Fibroblast of villous mesenchyme (primary cell): ENCODE data around the gene ESYT2. TPM values are rescaled to one million over a fixed set of nuclear protein-coding genes. Genes with fewer than 3 reads are reported as not detected.

Experiments
- DNase-seq: peaks from one replicate; pipeline ENCODE4 v3.0.0-alpha.2; 2010; ENCODE audit warnings: low read depth
- H3K4me3 ChIP-seq: 2 replicates; pipeline ENCODE4 v1.5.1; 2011; ENCODE audit warnings: low read depth, mild to moderate bottlenecking, low read length
- total RNA-seq: library from RNA; depleted of rRNA; stranded (reverse); fragments of >200 nt; gene quantifications from 2 replicates; pipeline ENCODE4 v1.2.3, GENCODE V29; 2012
- TF ChIP-seq, protein P1 (sequence below): IDR thresholded peaks from 2 replicates; pipeline ENCODE4 v1.5.1; 2012; ENCODE audit warnings: low read depth, mild to moderate bottlenecking, low read length; ENCODE audit not compliant: insufficient read depth

The ESYT2 gene
- total RNA-seq, 1 donor = 75.1 TPM

DNA sequence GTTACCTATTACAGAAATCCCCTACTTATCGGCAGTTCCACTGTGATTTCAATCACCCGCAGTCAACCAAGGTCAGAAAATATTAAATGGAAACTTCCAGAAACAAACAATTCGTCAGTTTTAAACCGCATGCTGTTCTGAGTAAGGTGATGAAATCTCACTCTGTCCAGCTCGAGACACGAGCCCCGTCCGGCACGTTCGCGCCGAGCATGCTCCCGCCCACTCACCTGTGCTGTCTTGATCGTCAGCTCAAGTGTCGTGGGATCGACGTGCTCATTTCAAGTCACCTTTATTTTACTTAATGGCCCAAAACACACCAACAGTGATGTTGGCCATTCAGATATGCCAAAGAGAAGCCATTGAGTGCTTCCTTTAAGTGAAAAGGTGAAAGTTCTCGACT lies 21.2 kb downstream of the ESYT2 start:
- TF ChIP-seq, protein P1, sequence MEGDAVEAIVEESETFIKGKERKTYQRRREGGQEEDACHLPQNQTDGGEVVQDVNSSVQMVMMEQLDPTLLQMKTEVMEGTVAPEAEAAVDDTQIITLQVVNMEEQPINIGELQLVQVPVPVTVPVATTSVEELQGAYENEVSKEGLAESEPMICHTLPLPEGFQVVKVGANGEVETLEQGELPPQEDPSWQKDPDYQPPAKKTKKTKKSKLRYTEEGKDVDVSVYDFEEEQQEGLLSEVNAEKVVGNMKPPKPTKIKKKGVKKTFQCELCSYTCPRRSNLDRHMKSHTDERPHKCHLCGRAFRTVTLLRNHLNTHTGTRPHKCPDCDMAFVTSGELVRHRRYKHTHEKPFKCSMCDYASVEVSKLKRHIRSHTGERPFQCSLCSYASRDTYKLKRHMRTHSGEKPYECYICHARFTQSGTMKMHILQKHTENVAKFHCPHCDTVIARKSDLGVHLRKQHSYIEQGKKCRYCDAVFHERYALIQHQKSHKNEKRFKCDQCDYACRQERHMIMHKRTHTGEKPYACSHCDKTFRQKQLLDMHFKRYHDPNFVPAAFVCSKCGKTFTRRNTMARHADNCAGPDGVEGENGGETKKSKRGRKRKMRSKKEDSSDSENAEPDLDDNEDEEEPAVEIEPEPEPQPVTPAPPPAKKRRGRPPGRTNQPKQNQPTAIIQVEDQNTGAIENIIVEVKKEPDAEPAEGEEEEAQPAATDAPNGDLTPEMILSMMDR = no peak
- no peak overlapping the region for H3K4me3 ChIP-seq
- no peak for DNase-seq

DNA sequence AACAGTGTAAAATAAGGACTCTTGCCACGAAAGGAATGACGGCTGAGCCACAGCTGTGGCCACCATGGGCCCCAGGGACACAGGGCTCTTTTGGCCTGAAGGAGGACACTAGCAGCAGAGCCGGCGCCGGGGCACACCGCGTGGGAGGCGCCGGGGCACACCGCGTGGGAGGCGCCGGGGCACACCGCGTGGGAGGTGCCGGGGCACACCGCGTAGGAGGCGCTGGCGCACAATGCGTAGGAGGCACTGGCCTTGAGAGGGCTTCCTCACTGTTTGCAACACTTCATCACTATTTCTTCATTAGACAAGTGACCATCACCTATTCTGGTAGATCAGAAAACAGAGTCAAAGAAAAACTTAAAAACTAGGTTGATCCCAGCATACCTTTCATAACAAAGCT lies 23.4 kb downstream of the ESYT2 start:
- H3K4me3 ChIP-seq = no peak overlapping the region
- TF ChIP-seq, protein P1 = no peak
- DNase-seq = no peak

DNA sequence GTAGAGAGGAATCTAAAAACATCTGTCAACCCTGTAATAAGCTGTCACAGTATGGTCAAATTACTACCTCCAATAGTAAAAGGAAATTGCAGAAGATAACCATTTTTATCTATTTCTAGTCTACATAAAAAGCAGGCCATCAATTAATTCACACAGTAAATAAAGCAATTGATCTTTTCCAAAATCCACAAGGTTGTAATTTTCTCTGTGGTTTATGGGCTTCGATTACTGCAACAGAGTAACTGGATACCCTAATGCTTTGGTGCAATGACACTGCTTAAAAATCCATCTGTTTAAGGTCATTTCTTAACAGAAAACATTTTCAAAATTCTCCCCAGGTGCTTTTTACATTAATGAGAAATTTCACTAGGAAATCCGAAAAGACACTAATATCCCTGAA lies 23.9 kb downstream of the ESYT2 start:
- TF ChIP-seq, protein P1 = no peak

DNA sequence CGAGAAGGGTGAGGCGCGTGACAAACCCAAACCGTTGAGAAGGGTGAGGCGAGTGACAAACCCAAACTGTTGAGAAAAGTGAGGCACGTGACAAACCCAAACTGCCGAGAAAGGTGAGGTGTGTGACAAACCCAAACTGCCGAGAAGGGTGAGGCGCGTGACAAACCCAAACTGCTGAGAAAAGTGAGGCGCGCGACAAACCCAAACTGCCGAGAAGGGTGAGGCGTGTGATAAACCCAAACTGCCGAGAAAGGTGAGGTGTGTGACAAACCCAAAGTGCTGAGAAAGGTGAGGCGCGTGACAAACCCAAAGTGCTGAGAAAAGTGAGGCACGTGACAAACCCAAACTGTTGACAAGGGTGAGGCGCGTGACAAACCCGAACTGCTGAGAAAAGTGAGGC lies 25.0 kb downstream of the ESYT2 start:
- DNase-seq = no peak
- TF ChIP-seq, protein P1 = no peak
- no peak overlapping the region for H3K4me3 ChIP-seq

More for the DNA sequence above, 23.9 kb downstream of the ESYT2 start:
- DNase-seq = no peak
- H3K4me3 ChIP-seq = no peak overlapping the region

DNA sequence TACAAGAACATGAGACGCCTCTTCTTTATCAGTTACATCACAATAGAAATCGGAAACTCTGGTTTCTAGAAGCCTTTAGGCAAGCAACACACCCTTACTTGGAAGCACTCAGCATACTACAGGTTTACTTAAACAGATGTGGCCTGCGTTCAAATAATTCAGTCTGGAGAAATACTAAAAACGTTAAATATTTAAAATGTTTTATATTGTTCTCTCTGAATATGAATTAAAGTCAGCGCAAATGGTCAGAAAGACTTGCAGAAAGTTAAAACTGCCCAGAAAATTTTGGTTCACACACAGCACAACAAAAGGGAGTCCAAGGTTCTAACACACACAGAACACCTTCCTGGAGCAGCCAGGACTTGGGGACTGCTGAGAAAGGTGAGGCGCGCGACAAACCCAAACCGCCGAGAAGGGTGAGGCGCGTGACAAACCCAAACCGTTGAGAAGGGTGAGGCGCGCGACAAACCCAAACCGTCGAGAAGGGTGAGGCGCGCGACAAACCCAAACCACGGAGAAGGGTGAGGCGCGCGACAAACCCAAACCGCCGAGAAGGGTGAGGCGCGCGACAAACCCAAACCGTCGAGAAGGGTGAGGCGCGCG lies 25.8 kb downstream of the ESYT2 start:
- no peak for DNase-seq
- no peak overlapping the region for H3K4me3 ChIP-seq
- TF ChIP-seq, protein P1 = no peak

DNA sequence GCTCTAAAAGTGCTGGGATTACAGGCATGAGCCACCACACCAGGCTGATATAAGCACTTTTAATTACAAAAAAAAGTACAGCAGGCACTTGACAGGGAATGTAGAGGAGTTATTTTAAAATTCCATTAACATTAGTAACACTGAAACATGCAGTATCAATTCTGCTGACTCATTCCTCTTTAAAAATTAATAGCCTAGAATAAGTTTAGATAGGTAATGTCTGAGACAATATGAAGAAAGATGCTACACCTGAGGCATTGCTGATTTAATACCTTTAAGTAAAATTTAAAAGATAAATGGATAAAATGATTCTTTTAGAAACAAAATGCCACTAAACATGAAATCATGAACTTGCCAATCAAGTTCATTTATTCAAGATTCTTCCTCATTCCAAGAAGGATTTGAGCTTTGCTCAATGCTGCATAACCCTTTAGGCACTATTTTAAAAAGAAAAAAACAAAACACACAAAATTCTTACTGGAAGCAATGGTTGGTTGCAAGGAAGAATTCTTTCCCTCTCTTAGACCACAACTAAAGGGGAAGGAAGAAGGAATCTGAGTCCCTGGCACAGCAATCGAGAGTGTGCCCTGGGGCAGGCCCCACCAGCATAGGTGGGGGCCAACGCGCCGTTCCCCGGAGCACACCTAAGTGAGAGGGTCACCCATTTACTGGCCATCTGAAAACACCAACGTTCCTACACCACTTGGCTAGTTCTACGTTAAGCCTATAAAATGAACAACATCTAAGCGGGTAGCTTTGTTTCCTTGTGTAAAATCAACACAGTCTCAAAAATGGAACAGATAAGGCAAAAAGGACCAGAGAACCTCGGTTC lies 26.6 kb downstream of the ESYT2 start:
- TF ChIP-seq, protein P1 = no peak
- H3K4me3 ChIP-seq = no peak overlapping the region
- DNase-seq = peak; percentile 68
